ENCODE data around the gene NINL.

- TF ChIP-seq ZNF274 (IDR thresholded peaks at IDR 0.05; ENCODE audit: low read depth, low read length) (no peak), YY1 (IDR thresholded peaks at IDR 0.05; ENCODE audit: insufficient read depth, insufficient read length) (no peak), SUZ12 (IDR thresholded peaks at IDR 0.05; ENCODE audit: extremely low read depth, insufficient read depth, insufficient read length) (no peak)
Measured at GRCh38 chr20:25534845-25535244, 50.5 kb downstream of the NINL start.
